ENCODE measurements around the gene ST6GALNAC6.

- TF ChIP-seq GATA2 (IDR thresholded peaks at IDR 0.05; ENCODE audit: low read depth, low read length) (no peak), GATA3 (IDR thresholded peaks at IDR 0.05; ENCODE audit: low read depth, low read length) (no peak)
Measured at GRCh38 chr9:127857278-127857677, 42.1 kb downstream of the ST6GALNAC6 start.
